ENCODE results near the gene ETNK2.

DNA sequence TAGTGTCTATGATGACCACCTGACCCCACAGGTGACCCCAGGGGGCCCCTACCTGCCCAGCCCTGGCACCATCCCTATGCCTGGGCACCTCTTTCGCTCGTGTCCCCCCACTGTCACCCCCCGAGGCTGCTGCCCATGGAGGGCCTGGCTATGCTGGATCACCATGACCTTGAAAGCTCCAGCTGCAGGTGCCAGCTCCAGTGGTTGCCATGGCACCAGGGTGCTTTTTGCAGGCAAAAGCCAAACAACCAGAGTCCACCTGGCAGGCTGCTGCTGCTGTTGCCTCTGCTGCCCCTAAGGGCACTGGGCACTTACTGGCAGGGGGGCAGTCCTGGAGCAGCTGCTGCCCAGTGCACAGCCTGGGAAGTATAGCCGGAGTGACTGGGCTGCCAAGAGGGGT, 21.7 kb downstream of the ETNK2 start:
- no peak for TF ChIP-seq POLR2AphosphoS5 (IDR thresholded peaks at IDR 0.05; ENCODE audit: low read depth, low read length)
- no peak for TF ChIP-seq POLR2A (IDR thresholded peaks at IDR 0.05; ENCODE audit: low read depth, low read length)

Data from GM12892 (cell line).